GM18858 (cell line): ENCODE results near the gene TNFAIP6.
"Not testable (repeated sequence)": the region's sequence is repeated elsewhere in the genome, so short reads cannot be mapped to it uniquely, and the experiment has no call there.

ENCODE experiments used
- ATAC-seq: cut with Tn5 transposase; IDR thresholded peaks from one replicate; pipeline ENCODE4 v1.9.1; 2021; ENCODE audit not compliant: unreplicated experiment

The TNFAIP6 gene

DNA sequence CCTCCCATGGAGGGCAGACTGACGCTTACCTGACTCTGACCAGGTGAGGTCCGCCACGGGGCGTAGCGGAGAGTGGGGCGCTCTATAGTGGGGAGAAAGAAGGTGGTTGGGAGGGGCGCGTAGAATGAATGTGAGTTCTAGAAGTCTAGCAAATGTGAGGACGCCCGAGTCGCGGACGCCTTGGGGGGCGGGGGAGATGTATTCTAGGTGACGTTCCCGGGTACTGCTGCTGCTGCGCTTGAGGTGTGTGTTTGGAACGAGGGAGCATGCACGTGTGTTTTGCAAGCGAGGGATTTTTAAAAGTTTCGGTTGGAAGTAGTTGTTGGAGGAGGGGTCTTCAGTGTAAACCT, 53.1 kb downstream of the TNFAIP6 start:
- no peak for ATAC-seq

DNA sequence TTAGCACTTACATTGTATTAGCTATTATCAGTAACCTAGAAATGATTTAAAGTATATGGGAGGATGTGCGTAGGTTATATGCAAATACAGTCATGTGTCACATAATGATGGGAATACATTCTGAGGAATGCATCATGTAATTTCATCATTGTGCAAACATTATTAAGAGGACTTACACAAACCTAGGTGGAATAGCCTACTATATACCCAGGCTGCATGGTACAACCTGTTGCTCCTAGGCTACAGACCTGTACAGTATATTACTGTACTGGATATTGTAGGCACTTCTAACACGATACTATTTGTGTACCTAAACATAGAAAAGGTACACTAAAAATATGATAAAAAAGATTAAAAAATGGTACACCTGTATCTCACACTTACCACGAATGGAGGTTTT, 60.3 kb downstream of the TNFAIP6 start:
- ATAC-seq, result no peak

DNA sequence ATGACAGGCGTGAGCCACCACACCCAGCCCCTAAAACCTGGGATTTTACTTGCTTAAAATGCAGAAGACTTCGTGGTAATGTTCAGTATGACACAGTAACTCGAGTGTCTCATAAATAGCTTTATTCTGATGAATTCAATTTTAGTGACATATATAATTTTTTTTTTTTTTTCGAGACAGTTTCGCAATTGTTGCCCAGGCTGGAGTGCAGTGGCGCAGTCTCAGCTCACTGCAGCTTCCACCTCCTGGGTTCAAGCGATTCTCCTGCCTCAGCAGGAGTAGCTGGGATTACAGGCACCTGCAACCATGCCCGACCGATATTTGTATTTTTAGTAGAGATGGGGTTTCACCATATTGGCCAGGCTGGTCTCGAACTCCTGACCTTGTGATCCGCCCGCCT, 64.3 kb downstream of the TNFAIP6 start:
- not testable (repeated sequence) for ATAC-seq

DNA sequence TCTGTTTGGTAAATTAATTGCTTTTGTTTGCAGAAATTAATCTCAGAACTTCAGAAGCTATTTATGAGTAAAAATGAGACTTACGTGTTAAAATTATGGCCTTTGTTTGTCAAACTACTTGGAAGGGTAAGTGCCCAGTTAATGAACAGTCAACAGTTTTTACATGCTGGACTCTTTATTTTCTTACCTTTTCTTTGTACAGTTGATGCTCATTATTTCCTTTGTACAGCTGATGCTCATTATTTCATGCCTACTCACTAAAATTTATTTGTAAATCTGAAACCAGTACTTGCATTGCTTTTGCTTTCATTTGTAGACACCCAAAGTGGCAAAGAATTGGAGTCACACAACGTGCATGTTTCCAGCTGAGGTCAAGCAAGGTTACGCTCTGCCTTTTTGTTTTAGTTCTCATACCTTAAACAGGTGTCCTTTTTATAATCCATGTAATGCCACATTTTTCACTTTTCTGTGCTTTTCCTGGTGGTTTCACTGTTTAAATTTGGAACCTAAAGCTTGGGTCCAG, 65.6 kb downstream of the TNFAIP6 start:
- ATAC-seq, result peak; percentile 82

DNA sequence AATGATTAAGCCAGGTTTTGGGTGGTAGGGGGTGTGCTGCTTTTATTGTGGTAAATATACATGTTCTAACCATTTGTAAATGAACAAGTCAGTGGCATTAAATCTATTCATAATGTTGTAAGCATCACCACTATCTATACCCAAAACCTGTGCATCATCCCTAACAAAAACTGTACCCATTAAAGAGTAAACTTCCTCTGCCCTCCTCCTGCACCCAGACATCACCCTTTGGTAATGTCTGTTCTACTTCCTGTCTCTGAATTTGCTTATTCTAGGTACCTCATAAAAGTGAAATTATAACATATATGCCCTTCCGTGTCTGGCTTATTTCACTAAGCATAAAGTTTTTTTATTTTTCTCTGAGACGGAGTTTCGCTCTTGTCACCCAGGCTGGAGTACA, 66.4 kb downstream of the TNFAIP6 start:
- no peak for ATAC-seq
